ES-I3 (cell line): ENCODE results near the gene STPG2.

Experiments used
- H3K36me3 ChIP-seq: 2 replicates; pipeline ENCODE4 v1.6.1; 2013; ENCODE audit warnings: mild to moderate bottlenecking, low read length, control low read depth, moderate library complexity; ENCODE audit not compliant: insufficient read depth
- H3K4me1 ChIP-seq: 2 replicates; pipeline ENCODE4 v1.6.1; 2013; ENCODE audit warnings: mild to moderate bottlenecking, control low read depth, low read length; ENCODE audit not compliant: insufficient read depth
- H3K9ac ChIP-seq: 2 replicates; pipeline ENCODE4 v1.6.1; 2013; ENCODE audit warnings: low read depth, mild to moderate bottlenecking, low read length, moderate library complexity
- H3K9me3 ChIP-seq: 2 replicates; pipeline ENCODE4 v1.6.1; 2013; ENCODE audit warnings: mild to moderate bottlenecking, low read length, moderate library complexity; ENCODE audit not compliant: control insufficient read depth, insufficient read depth

STPG2 gene

GRCh38 chr4:98117363-98117762 lies 25.9 kb downstream of the STPG2 start:
- H3K9me3 ChIP-seq = no peaks in the 10 kb centered on the region
- no peaks in the 10 kb centered on the region for H3K36me3 ChIP-seq
- H3K4me1 ChIP-seq = peaks cover 12% of the 10 kb centered on the region; the same call in 1 of the 2 replicates
- H3K9ac ChIP-seq = no peak overlapping the region

GRCh38 chr4:98113012-98113411 lies 30.3 kb downstream of the STPG2 start:
- Histone ChIP-seq H3K4me1 (peaks cover 27% of the 10 kb centered on the region; the same call in 1 of the 2 replicates), H3K9me3 (no peaks in the 10 kb centered on the region; the same call in 1 of the 2 replicates), H3K9ac (no peak overlapping the region), H3K36me3 (no peaks in the 10 kb centered on the region)

DNA sequence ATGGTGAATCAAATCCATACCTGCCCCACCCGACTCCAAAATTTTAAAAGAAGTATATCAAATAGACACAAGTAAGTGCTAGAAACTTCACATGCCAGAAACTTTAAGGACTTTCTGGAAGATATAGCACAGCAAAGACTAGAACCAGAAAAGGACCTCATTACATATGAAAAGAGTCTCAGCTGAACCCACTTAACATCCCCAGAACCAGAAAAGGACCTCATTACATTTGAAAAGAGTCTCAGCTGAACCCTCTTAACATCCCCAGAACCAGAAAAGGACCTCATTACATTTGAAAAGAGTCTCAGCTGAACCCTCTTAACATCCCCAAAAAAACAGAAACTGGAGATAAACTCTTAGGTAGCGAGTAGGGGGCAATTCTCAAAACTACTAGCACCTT lies 32.3 kb downstream of the STPG2 start:
- Histone ChIP-seq H3K36me3 (no peaks in the 10 kb centered on the region), H3K9ac (no peak overlapping the region), H3K9me3 (no peaks in the 10 kb centered on the region; the same call in 1 of the 2 replicates), H3K4me1 (peaks cover 27% of the 10 kb centered on the region; the same call in 1 of the 2 replicates)

DNA sequence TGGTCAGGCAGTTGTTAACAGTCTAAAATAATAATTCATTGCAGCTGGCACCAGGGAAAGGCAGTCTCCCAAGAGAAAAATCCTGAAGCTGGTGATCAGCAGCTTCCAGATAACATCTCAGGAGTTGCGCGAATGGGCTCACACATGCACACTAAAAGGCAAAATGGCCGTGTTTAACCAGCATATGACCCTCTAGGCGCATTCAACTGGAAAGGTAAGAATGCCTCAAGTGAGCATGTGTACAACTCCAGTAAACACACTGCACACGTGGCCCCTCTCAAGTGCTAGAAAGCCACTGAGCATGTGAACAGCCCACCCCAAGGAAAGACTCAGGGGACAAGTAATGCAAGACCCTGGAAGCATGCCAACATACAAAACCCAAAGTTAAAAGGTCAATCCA lies 33.1 kb downstream of the STPG2 start:
- Histone ChIP-seq H3K9ac (no peak overlapping the region), H3K36me3 (no peaks in the 10 kb centered on the region), H3K9me3 (no peaks in the 10 kb centered on the region; the same call in 1 of the 2 replicates), H3K4me1 (peaks cover 27% of the 10 kb centered on the region; the same call in 1 of the 2 replicates)

DNA sequence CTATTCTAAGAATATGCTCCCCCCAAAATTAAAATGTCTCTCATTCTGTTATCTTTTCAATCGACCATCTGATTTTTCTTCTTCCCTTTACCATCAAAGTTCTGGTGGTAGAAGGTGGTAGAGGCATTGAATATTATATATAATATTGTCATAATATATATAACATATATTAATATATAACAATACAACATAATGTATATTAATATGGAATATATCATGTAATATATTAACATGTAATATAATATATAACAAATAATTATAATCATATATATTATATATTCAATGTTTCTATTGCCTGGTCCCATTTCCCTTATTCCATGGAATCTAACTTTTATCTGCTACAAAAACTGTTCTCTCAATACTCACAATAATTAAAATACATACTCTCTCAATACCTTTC lies 40.6 kb downstream of the STPG2 start:
- Histone ChIP-seq H3K9me3 (no peaks in the 10 kb centered on the region), H3K4me1 (no peaks in the 10 kb centered on the region), H3K36me3 (no peaks in the 10 kb centered on the region), H3K9ac (no peak overlapping the region)

DNA sequence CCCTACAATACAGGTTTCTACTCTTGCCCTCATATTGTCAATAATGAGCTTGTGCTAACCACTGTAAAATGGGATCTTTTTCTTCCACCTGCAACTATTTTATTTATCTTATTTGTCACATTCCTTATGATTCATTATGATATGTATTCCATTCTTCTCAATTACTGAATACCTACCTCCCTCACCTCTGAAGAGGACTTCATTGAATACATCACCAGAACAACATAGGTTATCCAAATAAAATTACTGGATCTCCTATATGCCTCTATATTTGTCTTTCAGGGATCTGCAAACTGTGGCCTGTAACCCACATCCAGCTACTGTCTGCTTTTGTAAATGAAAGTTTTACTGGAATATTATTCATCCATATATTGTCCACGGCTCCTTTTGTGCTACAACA lies 41.3 kb downstream of the STPG2 start:
- Histone ChIP-seq H3K9ac (no peak overlapping the region), H3K36me3 (no peaks in the 10 kb centered on the region), H3K9me3 (no peaks in the 10 kb centered on the region)

GRCh38 chr4:98098764-98099163 lies 44.5 kb downstream of the STPG2 start:
- H3K4me1 ChIP-seq = 0 out of 2 replicates have a peak, but pooled peaks cover under 1% of the 10 kb centered on the region
- no peaks in the 10 kb centered on the region for H3K36me3 ChIP-seq
- no peak overlapping the region for H3K9ac ChIP-seq
- H3K9me3 ChIP-seq = peaks cover 4% of the 10 kb centered on the region; the same call in 1 of the 2 replicates

More for the DNA sequence above, 41.3 kb downstream of the STPG2 start:
- H3K4me1 ChIP-seq = no peaks in the 10 kb centered on the region

DNA sequence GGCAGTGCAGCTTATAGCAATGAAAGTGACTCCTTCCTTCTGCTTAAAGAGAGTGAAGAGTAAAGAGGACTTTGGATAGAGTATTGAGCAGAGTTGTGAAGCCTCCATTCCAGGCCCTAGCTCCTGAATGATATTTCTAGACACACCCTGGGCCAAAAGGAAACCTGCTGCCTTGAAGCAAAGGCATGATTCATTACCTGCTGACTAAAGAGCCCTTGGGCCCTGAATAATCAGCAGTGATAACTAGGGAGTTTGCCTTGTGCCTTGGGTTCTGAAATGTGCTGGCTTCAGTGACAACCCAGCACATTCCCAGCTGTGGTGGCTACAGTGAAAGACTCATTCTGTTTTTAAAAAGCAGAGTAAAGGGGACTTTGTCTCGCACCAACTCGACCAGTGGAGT lies 49.2 kb downstream of the STPG2 start:
- H3K36me3 ChIP-seq = no peaks in the 10 kb centered on the region
- H3K9ac ChIP-seq = no peak overlapping the region
- H3K9me3 ChIP-seq = peaks cover 4% of the 10 kb centered on the region; the same call in 1 of the 2 replicates
- peaks cover 4% of the 10 kb centered on the region; the same call in 1 of the 2 replicates for H3K4me1 ChIP-seq

DNA sequence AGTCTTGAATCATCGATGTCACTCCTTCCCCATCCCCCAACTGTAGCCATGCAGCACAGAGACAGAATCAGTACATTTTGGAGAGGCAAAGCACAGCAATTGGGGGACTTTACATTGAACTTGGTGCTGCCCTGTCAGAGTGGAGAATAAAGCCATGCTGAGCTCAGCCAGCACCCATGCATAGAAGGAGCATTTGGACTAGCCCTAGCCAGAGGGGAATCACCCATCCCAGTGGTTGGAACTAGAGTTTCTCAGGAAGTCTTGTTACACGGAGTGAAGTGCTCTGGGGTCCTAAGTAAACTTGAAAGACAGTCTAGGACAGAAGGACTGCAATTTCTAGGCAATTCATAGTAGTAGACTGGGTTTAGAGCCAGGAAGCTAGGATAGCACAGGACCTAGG lies 49.6 kb downstream of the STPG2 start:
- H3K36me3 ChIP-seq = no peaks in the 10 kb centered on the region
- H3K4me1 ChIP-seq = peaks cover 4% of the 10 kb centered on the region; the same call in 1 of the 2 replicates
- H3K9me3 ChIP-seq = peaks cover 4% of the 10 kb centered on the region; the same call in 1 of the 2 replicates
- H3K9ac ChIP-seq = no peak overlapping the region

DNA sequence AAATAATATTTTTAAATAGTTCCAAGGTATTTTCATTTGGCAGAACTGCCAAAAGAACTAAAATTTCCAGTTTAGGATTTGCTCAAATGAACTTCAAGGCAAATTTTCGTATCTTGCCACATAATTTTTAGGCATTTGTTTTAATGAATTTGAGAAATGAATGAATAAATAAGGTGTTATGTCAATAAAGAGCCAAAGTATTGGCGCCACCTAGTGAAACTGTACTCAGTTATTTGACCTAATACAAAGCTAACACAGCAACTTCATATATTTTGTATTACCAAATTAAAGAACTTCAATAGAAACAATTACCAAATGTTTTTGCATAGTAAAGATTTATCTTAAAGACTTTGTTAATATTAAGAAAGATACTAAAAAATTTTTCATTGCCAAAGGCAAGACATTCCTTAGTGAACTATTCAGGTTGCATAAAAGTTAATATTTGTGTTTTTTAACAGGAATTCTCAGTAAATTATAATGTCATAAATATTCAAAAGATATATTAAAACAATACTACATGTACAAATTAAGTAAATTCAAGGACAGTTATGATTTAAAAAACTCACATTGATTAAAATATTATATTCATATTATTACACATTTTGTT lies 50.3 kb downstream of the STPG2 start:
- H3K9me3 ChIP-seq = peaks cover 4% of the 10 kb centered on the region; the same call in 1 of the 2 replicates
- peaks cover 4% of the 10 kb centered on the region; the same call in 1 of the 2 replicates for H3K4me1 ChIP-seq

GRCh38 chr4:98081936-98082335 lies 61.3 kb downstream of the STPG2 start:
- no peak overlapping the region for H3K9ac ChIP-seq
- H3K9me3 ChIP-seq = no peaks in the 10 kb centered on the region
- no peaks in the 10 kb centered on the region for H3K4me1 ChIP-seq
- H3K36me3 ChIP-seq = no peaks in the 10 kb centered on the region

More for the DNA sequence above, 50.3 kb downstream of the STPG2 start:
- H3K9ac ChIP-seq = no peak overlapping the region
- H3K36me3 ChIP-seq = no peaks in the 10 kb centered on the region

- Histone ChIP-seq H3K9ac (no peak overlapping the region), H3K9me3 (no peaks in the 10 kb centered on the region)
These were observed 74.8 kb downstream of the STPG2 start for GRCh38 chr4:98068495-98068894.

GRCh38 chr4:98055800-98056501 lies 87.3 kb downstream of the STPG2 start:
- Histone ChIP-seq H3K9ac (no peak overlapping the region), H3K36me3 (no peaks in the 10 kb centered on the region), H3K9me3 (no peaks in the 10 kb centered on the region; the same call in 1 of the 2 replicates), H3K4me1 (no peaks in the 10 kb centered on the region)

More at GRCh38 chr4:98068495-98068894, 74.8 kb downstream of the STPG2 start:
- Histone ChIP-seq H3K4me1 (no peaks in the 10 kb centered on the region), H3K36me3 (no peaks in the 10 kb centered on the region)

DNA sequence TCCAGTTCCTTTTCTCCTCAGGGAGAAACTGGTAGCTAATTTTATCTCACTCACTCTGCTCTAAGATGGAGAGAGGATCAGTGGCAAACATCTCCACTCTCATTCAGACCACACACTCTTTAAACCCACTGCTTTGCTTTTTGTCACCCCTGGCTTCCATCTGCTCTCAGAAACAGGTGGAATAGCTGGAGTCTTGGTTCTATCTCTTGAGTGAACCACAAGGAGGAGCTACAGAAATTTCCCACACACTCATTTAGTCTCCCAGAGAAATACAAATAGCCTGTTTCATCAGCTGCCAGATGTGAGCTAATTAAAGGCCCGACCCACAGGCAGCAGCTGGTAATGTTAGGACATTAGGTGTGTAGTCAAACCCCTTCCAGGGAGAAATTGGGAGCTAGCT lies 96.6 kb downstream of the STPG2 start:
- Histone ChIP-seq H3K9ac (no peak overlapping the region), H3K4me1 (peaks cover 6% of the 10 kb centered on the region; the same call in 1 of the 2 replicates), H3K9me3 (no peaks in the 10 kb centered on the region), H3K36me3 (no peaks in the 10 kb centered on the region)

GRCh38 chr4:98030059-98030458 lies 113.2 kb downstream of the STPG2 start:
- H3K36me3 ChIP-seq = no peaks in the 10 kb centered on the region
- no peaks in the 10 kb centered on the region for H3K4me1 ChIP-seq
- H3K9ac ChIP-seq = no peak overlapping the region
- no peaks in the 10 kb centered on the region; the same call in 1 of the 2 replicates for H3K9me3 ChIP-seq
